ENCODE measurements around the gene B3GALT6.

The B3GALT6 gene

DNA sequence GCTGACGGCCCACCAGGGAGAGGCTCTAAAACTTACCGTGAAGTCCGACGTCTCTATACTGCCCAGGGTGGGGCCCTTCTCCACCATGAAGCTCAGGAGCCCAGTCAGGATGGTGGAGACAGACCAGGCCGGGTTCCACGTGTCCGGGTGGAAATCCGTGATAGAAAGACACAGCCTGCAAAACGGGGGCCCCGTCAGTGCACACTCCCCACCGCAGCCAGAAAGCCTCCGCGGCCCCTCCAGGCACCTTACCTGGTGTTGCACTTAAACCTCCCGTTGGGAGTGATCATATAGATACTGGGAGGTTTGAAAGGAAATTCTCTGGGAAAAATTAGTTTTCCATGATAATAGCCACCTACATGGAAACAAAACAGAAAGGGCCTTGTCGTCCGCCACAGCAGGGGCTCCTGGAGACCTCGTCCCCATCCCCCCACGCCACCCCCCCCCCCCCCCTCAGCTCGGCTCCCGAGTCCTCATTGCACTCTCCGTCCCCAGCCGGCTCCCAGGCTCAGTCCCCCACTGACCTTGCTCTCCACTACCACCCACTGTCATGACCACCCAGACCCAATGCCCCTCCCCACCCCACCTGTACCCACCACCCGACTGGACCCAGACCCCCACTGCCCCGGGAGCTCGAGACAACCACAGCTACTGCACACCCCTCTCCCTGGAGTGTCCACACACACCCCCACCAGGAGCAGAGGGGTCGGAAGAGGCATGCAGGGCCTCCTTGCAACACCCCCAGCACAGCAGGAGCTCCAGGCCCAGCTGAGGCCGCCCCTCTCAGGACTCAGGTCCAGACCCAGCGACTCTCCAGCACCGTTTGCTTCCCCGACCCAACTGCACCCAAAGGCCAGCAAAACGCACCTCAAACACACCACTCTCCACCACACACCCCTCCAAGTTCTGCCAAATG is 25.2 kb downstream of the B3GALT6 start:
- no peak overlapping the region for H3K4me3 ChIP-seq (ENCODE audit: low read depth, low read length)
- TF ChIP-seq, protein P1, sequence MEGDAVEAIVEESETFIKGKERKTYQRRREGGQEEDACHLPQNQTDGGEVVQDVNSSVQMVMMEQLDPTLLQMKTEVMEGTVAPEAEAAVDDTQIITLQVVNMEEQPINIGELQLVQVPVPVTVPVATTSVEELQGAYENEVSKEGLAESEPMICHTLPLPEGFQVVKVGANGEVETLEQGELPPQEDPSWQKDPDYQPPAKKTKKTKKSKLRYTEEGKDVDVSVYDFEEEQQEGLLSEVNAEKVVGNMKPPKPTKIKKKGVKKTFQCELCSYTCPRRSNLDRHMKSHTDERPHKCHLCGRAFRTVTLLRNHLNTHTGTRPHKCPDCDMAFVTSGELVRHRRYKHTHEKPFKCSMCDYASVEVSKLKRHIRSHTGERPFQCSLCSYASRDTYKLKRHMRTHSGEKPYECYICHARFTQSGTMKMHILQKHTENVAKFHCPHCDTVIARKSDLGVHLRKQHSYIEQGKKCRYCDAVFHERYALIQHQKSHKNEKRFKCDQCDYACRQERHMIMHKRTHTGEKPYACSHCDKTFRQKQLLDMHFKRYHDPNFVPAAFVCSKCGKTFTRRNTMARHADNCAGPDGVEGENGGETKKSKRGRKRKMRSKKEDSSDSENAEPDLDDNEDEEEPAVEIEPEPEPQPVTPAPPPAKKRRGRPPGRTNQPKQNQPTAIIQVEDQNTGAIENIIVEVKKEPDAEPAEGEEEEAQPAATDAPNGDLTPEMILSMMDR (IDR thresholded peaks at IDR 0.05; ENCODE audit: control insufficient read depth, extremely low read depth, insufficient read depth) = no peak
- no peak for DNase-seq (ENCODE audit: low read depth)

DNA sequence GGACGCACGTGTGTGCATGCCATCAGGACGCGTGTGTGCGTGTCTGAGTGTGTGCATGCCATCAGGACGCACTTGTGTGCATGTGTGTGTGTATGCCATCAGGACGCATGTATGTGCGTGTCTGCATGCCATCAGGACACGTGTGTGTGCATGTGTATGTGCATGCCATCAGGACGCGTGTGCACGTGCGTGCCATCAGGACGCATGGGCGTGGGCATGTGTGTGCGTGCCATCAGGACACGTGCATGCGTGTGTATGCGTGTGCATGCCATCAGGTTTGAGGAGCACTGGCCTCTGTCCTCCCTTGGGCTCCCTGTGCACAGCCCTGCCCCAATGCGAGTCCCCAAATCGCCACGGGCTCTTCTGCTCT is 27.1 kb downstream of the B3GALT6 start:
- TF ChIP-seq, protein P1 (IDR thresholded peaks at IDR 0.05; ENCODE audit: control insufficient read depth, extremely low read depth, insufficient read depth) = no peak
- no peak for DNase-seq (ENCODE audit: low read depth)
- no peak overlapping the region for H3K4me3 ChIP-seq (ENCODE audit: low read depth, low read length)

GRCh38 chr1:1259540-1259939 is 27.5 kb downstream of the B3GALT6 start:
- TF ChIP-seq, protein P1 (IDR thresholded peaks at IDR 0.05; ENCODE audit: control insufficient read depth, extremely low read depth, insufficient read depth) = no peak
- no peak for DNase-seq (ENCODE audit: low read depth)
- H3K4me3 ChIP-seq (ENCODE audit: low read depth, low read length) = no peak overlapping the region

DNA sequence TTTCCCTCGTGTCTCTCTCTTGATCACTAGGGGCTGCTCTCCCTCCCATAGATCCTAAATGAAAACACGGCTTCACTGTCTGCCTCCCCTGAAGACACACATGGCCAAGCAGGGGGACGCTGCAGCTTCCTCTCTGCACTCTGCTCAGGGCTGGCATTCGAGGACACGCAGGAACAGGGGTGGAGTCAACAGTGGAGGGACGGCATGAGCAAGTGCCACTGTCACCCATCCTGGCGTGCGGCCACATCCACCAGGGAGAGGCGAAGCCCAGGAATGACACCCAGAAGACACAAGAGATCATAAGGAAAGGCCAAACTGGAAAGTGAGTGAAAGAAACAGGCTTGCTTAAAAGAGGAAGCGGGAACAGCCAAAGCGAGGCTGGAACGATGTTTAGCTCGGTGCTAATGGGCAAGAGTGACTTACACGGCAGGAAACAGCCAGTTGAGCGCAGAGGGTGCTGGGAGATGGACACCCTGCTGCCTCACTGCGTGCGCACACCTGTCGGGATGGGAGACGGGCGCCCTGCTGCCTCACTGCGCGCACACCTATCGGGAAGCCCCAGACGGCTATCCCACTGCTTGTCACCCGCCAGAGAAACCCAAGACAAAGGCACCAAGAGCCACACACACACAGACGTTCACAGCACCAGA is 28.0 kb downstream of the B3GALT6 start:
- TF ChIP-seq, protein P1 (IDR thresholded peaks at IDR 0.05; ENCODE audit: control insufficient read depth, extremely low read depth, insufficient read depth) = no peak
- H3K4me3 ChIP-seq (ENCODE audit: low read depth, low read length) = no peak overlapping the region
- DNase-seq (ENCODE audit: low read depth) = no peak

DNA sequence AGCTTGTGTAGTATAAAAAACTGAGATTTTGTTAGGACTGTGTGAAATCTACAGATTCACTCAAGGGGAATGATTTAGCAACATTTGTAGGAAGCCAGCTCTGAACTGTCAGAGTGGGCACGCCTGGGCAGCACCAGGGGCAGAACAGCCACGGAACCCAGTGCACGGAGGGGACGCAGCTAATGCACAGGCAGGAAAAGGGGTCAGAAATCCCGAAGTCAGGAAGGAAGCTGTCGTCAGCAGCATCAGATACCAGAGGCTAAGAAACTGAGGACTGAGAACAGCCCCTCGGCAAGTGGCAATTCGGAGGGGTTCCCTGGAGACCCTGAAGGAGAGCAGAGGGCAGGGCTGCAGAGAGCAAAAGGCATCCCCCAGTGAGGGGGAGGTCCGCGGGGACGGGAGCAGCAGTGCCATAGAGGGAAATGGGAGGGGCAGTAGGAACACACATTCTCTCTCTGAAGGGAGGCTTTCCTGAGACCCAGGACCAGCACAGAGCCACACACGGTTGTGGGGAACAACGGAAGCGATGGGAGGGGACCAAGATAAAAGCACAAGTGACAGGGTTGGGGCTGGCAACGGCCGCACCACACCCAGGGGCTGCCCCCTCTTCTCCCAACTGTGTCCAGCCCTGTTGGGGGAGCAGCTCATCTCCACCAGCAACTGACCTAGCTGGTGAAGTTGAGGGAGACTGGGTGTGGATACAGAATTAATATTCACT is 29.0 kb downstream of the B3GALT6 start:
- TF ChIP-seq, protein P1 (IDR thresholded peaks at IDR 0.05; ENCODE audit: control insufficient read depth, extremely low read depth, insufficient read depth) = no peak
- no peak for DNase-seq (ENCODE audit: low read depth)
- no peak overlapping the region for H3K4me3 ChIP-seq (ENCODE audit: low read depth, low read length)

DNA sequence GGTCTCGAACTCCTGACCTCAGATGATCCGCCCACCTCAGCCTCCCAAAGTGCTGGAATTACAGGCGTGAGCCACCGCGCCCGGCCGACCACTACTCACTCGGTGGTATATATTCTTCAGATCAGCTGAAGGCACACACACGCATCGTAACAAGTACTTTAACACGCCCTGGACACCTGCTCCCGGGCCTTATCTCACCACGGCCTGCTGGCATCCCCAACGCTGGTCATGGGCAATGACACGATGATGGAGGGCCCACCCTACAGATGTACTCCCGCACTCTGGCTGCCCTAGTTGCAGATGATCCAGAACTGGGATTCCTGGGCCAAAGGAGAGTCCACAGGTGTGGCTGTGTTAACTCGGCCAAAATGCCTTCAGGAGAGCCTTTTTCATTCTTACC is 30.0 kb downstream of the B3GALT6 start:
- no peak overlapping the region for H3K4me3 ChIP-seq (ENCODE audit: low read depth, low read length)
- no peak for DNase-seq (ENCODE audit: low read depth)
- TF ChIP-seq, protein P1 (IDR thresholded peaks at IDR 0.05; ENCODE audit: control insufficient read depth, extremely low read depth, insufficient read depth) = no peak

All from LNCaP clone FGC (cell line).